HepG2 (cell line): Measurements from ENCODE around the gene AFAP1. TPM values are rescaled to one million over a fixed set of nuclear protein-coding genes. Genes with fewer than 3 reads are reported as not detected.

ENCODE experiments used
- ATAC-seq: fragments of 200-7000 bp; cut with Tn5 transposase; 3 replicates; pipeline ENCODE4 v1.9.1; 2020; ENCODE audit warnings: mild to moderate bottlenecking, moderate library complexity
- BruUV-seq: library from RNA; stranded (reverse); fragments of 400-500 nt; replicated peaks from 2 replicates; lab custom pipeline; 2021; lab: Mats Ljungman, UMichigan
- CTCF ChIA-PET: fragments of 300-600 bp; formaldehyde crosslinking; extraction: SDS; loops from one replicate; lab custom pipeline; 2021; ENCODE audit warnings: low total read pairs, inconsistent platforms, low intra/inter-chr PET ratio; lab: Yijun Ruan, JAX
- POLR2A ChIA-PET: fragments of 350-600 bp; sonication (Branson Sonifier 250); formaldehyde crosslinking; loops from one replicate; lab custom pipeline; 2020; ENCODE audit warnings: antibody characterized with exemption, inconsistent platforms; lab: Yijun Ruan, JAX
- DNase-seq: peaks from one replicate; pipeline ENCODE4 v3.0.0-alpha.2; 2015; ENCODE audit warnings: low spot score
- FAIRE-seq: peaks from 3 replicates; lab custom pipeline; 2011; peaks lifted over from hg19 to GRCh38; lab: Jason Lieb, UNC
- H2AFZ ChIP-seq: one replicate; pipeline ENCODE4 v1.6.1; 2011; ENCODE audit warnings: low read length, inconsistent platforms
- H3K27ac ChIP-seq: fragments of 300-600 bp; 3 replicates; pipeline ENCODE4 v1.8.0; 2011; ENCODE audit warnings: mixed run types, mild to moderate bottlenecking, mixed read lengths, low read length, inconsistent platforms; ENCODE audit not compliant: insufficient read depth; ENCODE audit errors: extremely low read length
- H3K27me3 ChIP-seq, 2 experiments: fragments of 200-600 bp in 1 of 2; 2 replicates in 1 of 2; 3 replicates in 1 of 2; pipeline versions ENCODE4 v1.6.0 to v1.8.0; 2011; ENCODE audit warnings: low read length in 2 of 2, mild to moderate bottlenecking in 2 of 2, moderate library complexity in 2 of 2, inconsistent platforms in 1 of 2; ENCODE audit not compliant: insufficient read depth in 2 of 2, control insufficient read depth in 1 of 2
- H3K36me3 ChIP-seq, 2 experiments: fragments of 200-600 bp in 1 of 2; replicated peaks in 1 of 2; 2 replicates in 1 of 2; 3 replicates in 1 of 2; pipeline versions ENCODE4 v1.5.1 to v1.8.0; 2011; ENCODE audit warnings: low read length in 2 of 2, inconsistent platforms in 1 of 2; ENCODE audit not compliant: insufficient read depth in 2 of 2, control insufficient read depth in 1 of 2
- H3K4me1 ChIP-seq: 2 replicates; pipeline ENCODE4 v1.5.1; 2012; ENCODE audit warnings: low read length, inconsistent platforms; ENCODE audit not compliant: insufficient read depth
- H3K4me2 ChIP-seq: 2 replicates; pipeline ENCODE4 v1.6.0; 2011; ENCODE audit warnings: low read depth, low read length, inconsistent platforms
- H3K4me3 ChIP-seq, 3 experiments: fragments of 200-600 bp in 1 of 3; sonication (generic), shearing (Covaris generic) in 1 of 3; replicated peaks in 1 of 3; 2 replicates each; pipeline ENCODE4 v1.5.1; 2011 to 2016; ENCODE audit warnings: low read length in 3 of 3, inconsistent platforms in 2 of 3, low read depth in 2 of 3, mild to moderate bottlenecking in 2 of 3, control low read depth in 1 of 3, mixed read lengths in 1 of 3; ENCODE audit not compliant: insufficient read depth in 1 of 3
- H3K79me2 ChIP-seq: one replicate; pipeline ENCODE4 v1.6.1; 2011; ENCODE audit warnings: low read length, inconsistent platforms; ENCODE audit not compliant: insufficient read depth
- H3K9ac ChIP-seq: 2 replicates; pipeline ENCODE4 v1.6.0; 2011; ENCODE audit warnings: mild to moderate bottlenecking, low read depth, low read length, inconsistent platforms; ENCODE audit not compliant: insufficient read depth
- H3K9me3 ChIP-seq: 2 replicates; pipeline ENCODE4 v1.5.1; 2012; ENCODE audit warnings: mild to moderate bottlenecking, low read length
- H4K20me1 ChIP-seq: 2 replicates; pipeline ENCODE4 v1.6.0; 2011; ENCODE audit warnings: inconsistent platforms, mild to moderate bottlenecking, low read length, moderate library complexity; ENCODE audit not compliant: insufficient read depth
- WGBS: methylation state at CpG from one replicate; pipeline ENCODE4 v1.1.6; 2017; ENCODE audit warnings: low lambda C conversion rate; 5-methylcytosine and 5-hydroxymethylcytosine counted together
- in situ Hi-C: cut with HindIII; loops from 2 replicates; pipeline ENCODE4 v1.10.0; 2017; ENCODE audit warnings: low pct_unique_long_range_greater_than_20kb; ENCODE audit not compliant: extremely low pct_ligation_motif_present
- intact Hi-C: fragments of 100-400 bp; cut with micrococcal nuclease; formaldehyde crosslinking; loops from one replicate; pipeline ENCODE4 v1.10.0; 2022; ENCODE audit not compliant: unreplicated experiment
- polyA plus RNA-seq, 8 experiments: library from polyadenylated mRNA; depleted of rRNA in 3 of 8; stranded (reverse) in 7 of 8; unstranded in 1 of 8; fragments of >200 nt; fragmentation: Illumina TruSeq in 4 of 8; extraction: Trizol in 4 of 8; gene quantifications; 2 replicates each; pipeline versions ENCODE4 v1.2.1 to v1.2.3, GENCODE V29; 2011 to 2016; ENCODE audit warnings: low read depth in 4 of 8, missing spikeins in 1 of 8, mixed read lengths in 1 of 8; ENCODE audit not compliant: insufficient read depth in 1 of 8
- total RNA-seq, 5 experiments: library from RNA; depleted of rRNA; stranded (reverse); fragments of >200 nt; fragmentation: Illumina TruSeq; extraction: Trizol; gene quantifications; 2 replicates each; pipeline ENCODE4 v1.2.3, GENCODE V29; 2016; ENCODE audit warnings: low read depth in 1 of 5
- TF ChIP-seq, protein P1 (sequence below), 2 experiments: sonication (generic) in 1 of 2; formaldehyde crosslinking in 1 of 2; IDR thresholded peaks; 2 replicates each; pipeline versions ENCODE4 v1.4.0 to v1.6.1; 2016 to 2020; ENCODE audit warnings: borderline replicate concordance in 1 of 2, low read depth in 1 of 2, mild to moderate bottlenecking in 1 of 2, missing genetic modification reagents in 1 of 2
- TF ChIP-seq, protein P2 (sequence below): sonication (generic); formaldehyde crosslinking; IDR thresholded peaks from 2 replicates; pipeline ENCODE4 v1.5.1; 2020; ENCODE audit warnings: missing genetic modification reagents, mild to moderate bottlenecking, borderline replicate concordance
- TF ChIP-seq, protein P3 (sequence below): sonication (generic); formaldehyde crosslinking; IDR thresholded peaks from 2 replicates; pipeline ENCODE4 v1.5.1; 2020; ENCODE audit warnings: missing genetic modification reagents, mild to moderate bottlenecking, borderline replicate concordance
- TF ChIP-seq, protein P4 (sequence below): sonication (generic); formaldehyde crosslinking; IDR thresholded peaks from 2 replicates; pipeline ENCODE4 v1.4.0; 2020; ENCODE audit warnings: missing genetic modification reagents

AFAP1 gene
- total and polyA plus RNA-seq, 2 of the 13 experiments (the other 11 are each of a cell fraction or from before 2014, with no cell fraction given), result 2.5 TPM

DNA sequence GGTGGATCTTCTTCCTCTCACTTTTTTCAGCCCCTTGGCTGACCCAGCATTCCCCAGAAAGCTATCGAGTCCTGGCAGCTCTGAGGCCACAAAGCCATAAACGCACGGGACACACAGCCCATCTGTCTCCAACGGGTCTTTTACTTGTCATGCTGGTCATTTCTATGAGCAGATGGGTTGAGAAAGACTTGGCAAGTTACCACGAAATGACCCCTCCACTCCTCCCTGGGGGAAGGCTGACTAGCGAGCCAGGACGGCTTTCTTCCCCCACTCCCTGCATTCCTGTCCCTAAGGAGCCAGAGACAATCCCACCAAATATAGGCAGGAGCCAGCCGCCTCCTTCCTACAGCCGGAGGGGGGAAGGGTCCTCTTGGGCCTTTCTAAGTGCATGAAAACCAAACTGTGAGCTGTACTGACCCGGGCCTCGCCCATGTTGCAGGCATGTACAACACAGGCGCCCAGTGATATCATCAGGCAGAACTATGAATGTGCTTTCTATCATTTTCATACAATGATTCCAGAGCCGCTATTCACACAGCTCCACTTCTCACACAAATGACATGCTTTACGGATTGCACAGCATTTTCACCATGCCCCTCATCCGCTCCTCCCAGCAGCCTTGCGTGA, 28.6 kb downstream of the AFAP1 start:
- Histone ChIP-seq H3K9ac (no peak overlapping the region), H2AFZ (no peak overlapping the region), H3K4me2 (no peak overlapping the region), H3K27me3 (no peaks in the 10 kb centered on the region), H3K27ac (no peak overlapping the region), H3K4me1 (peaks cover 47% of the 10 kb centered on the region), H3K79me2 (peaks cover 7% of the 10 kb centered on the region), H3K4me3 (no peak overlapping the region), H3K36me3 (no peaks in the 10 kb centered on the region), H4K20me1 (no peaks in the 10 kb centered on the region), H3K9me3 (no peaks in the 10 kb centered on the region)
- no TSS peak for BruUV-seq
- in situ Hi-C loops (no loop called here), intact Hi-C loops (no loop called here)
- FAIRE-seq, result no peak
- no peak for DNase-seq
- 94% methylated on average over 13 of the region's 16 CpGs for WGBS
- ATAC-seq, result no peak
- CTCF ChIA-PET, result no interaction called here
- POLR2A ChIA-PET, result no interaction called here
- TF ChIP-seq, protein P1, sequence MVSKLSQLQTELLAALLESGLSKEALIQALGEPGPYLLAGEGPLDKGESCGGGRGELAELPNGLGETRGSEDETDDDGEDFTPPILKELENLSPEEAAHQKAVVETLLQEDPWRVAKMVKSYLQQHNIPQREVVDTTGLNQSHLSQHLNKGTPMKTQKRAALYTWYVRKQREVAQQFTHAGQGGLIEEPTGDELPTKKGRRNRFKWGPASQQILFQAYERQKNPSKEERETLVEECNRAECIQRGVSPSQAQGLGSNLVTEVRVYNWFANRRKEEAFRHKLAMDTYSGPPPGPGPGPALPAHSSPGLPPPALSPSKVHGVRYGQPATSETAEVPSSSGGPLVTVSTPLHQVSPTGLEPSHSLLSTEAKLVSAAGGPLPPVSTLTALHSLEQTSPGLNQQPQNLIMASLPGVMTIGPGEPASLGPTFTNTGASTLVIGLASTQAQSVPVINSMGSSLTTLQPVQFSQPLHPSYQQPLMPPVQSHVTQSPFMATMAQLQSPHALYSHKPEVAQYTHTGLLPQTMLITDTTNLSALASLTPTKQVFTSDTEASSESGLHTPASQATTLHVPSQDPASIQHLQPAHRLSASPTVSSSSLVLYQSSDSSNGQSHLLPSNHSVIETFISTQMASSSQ (IDR thresholded peaks at IDR 0.05; ENCODE audit: low read depth), result no peak
- TF ChIP-seq, protein P1 (CRISPR knock-in tag; IDR thresholded peaks at IDR 0.05; ENCODE audit: borderline replicate concordance), result no peak
- TF ChIP-seq, protein P2, sequence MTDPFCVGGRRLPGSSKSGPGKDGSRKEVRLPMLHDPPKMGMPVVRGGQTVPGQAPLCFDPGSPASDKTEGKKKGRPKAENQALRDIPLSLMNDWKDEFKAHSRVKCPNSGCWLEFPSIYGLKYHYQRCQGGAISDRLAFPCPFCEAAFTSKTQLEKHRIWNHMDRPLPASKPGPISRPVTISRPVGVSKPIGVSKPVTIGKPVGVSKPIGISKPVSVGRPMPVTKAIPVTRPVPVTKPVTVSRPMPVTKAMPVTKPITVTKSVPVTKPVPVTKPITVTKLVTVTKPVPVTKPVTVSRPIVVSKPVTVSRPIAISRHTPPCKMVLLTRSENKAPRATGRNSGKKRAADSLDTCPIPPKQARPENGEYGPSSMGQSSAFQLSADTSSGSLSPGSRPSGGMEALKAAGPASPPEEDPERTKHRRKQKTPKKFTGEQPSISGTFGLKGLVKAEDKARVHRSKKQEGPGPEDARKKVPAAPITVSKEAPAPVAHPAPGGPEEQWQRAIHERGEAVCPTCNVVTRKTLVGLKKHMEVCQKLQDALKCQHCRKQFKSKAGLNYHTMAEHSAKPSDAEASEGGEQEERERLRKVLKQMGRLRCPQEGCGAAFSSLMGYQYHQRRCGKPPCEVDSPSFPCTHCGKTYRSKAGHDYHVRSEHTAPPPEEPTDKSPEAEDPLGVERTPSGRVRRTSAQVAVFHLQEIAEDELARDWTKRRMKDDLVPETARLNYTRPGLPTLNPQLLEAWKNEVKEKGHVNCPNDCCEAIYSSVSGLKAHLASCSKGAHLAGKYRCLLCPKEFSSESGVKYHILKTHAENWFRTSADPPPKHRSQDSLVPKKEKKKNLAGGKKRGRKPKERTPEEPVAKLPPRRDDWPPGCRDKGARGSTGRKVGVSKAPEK (CRISPR knock-in tag), result no peak
- TF ChIP-seq, protein P3, sequence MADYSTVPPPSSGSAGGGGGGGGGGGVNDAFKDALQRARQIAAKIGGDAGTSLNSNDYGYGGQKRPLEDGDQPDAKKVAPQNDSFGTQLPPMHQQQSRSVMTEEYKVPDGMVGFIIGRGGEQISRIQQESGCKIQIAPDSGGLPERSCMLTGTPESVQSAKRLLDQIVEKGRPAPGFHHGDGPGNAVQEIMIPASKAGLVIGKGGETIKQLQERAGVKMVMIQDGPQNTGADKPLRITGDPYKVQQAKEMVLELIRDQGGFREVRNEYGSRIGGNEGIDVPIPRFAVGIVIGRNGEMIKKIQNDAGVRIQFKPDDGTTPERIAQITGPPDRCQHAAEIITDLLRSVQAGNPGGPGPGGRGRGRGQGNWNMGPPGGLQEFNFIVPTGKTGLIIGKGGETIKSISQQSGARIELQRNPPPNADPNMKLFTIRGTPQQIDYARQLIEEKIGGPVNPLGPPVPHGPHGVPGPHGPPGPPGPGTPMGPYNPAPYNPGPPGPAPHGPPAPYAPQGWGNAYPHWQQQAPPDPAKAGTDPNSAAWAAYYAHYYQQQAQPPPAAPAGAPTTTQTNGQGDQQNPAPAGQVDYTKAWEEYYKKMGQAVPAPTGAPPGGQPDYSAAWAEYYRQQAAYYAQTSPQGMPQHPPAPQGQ, result no peak
- TF ChIP-seq, protein P4, sequence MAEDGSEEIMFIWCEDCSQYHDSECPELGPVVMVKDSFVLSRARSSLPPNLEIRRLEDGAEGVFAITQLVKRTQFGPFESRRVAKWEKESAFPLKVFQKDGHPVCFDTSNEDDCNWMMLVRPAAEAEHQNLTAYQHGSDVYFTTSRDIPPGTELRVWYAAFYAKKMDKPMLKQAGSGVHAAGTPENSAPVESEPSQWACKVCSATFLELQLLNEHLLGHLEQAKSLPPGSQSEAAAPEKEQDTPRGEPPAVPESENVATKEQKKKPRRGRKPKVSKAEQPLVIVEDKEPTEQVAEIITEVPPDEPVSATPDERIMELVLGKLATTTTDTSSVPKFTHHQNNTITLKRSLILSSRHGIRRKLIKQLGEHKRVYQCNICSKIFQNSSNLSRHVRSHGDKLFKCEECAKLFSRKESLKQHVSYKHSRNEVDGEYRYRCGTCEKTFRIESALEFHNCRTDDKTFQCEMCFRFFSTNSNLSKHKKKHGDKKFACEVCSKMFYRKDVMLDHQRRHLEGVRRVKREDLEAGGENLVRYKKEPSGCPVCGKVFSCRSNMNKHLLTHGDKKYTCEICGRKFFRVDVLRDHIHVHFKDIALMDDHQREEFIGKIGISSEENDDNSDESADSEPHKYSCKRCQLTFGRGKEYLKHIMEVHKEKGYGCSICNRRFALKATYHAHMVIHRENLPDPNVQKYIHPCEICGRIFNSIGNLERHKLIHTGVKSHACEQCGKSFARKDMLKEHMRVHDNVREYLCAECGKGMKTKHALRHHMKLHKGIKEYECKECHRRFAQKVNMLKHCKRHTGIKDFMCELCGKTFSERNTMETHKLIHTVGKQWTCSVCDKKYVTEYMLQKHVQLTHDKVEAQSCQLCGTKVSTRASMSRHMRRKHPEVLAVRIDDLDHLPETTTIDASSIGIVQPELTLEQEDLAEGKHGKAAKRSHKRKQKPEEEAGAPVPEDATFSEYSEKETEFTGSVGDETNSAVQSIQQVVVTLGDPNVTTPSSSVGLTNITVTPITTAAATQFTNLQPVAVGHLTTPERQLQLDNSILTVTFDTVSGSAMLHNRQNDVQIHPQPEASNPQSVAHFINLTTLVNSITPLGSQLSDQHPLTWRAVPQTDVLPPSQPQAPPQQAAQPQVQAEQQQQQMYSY (CRISPR knock-in tag), result no peak
